Activated CD4-positive, alpha-beta T cell treated with anti-CD3 and anti-CD28 coated beads for 24 hours (primary cell): ENCODE measurements around the gene GPR39.

ENCODE experiments used
- DNase-seq, 2 donors: peaks; one replicate each; pipeline ENCODE4 v3.0.0-alpha.2; 2020; ENCODE audit warnings: low read depth in 2 of 2

GPR39 gene

DNA sequence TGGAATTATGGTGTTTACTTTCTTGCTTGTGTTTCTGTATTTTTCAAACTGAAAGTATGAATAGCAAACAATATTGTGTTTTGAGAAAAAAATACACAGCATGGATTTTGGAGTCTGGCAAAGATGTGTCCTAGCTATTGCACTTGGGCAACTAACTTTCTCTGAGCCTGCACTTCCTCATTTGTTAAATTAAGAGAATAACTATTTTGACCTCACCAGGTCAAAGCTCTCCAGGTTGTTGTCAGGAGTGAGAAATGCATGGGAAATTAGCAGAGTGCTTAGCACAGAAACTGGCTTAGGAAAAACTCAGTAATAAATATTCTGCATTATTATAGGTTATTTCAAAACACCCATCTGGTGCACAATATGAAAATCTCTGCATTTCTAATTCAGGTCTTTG, 225.2 kb downstream of the GPR39 start:
- DNase-seq: no peak

DNA sequence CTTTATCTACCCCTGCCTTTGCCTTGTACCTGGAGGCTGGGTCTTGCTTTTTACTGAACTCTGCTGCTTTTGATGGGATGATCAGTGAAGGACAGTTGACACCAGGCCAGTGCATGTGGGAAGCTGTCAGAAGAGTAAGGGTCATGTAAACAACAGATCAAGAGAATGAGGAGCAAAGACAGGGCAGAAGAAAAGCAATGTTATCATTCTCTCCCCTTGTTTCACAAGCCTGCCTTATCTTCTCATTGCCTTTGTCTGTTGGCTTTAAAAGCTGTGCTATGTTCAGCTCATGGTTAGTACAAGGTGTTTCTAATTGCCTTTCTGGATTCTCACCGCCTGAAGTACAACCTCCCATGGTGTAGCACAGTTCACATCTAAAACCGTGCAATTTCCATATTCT, 225.8 kb downstream of the GPR39 start:
- DNase-seq: no peak

DNA sequence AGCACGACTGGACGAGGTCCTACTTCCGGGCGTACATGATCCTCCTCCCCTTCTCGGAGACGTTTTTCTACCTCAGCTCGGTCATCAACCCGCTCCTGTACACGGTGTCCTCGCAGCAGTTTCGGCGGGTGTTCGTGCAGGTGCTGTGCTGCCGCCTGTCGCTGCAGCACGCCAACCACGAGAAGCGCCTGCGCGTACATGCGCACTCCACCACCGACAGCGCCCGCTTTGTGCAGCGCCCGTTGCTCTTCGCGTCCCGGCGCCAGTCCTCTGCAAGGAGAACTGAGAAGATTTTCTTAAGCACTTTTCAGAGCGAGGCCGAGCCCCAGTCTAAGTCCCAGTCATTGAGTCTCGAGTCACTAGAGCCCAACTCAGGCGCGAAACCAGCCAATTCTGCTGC, 228.6 kb downstream of the GPR39 start:
- DNase-seq: no peak

DNA sequence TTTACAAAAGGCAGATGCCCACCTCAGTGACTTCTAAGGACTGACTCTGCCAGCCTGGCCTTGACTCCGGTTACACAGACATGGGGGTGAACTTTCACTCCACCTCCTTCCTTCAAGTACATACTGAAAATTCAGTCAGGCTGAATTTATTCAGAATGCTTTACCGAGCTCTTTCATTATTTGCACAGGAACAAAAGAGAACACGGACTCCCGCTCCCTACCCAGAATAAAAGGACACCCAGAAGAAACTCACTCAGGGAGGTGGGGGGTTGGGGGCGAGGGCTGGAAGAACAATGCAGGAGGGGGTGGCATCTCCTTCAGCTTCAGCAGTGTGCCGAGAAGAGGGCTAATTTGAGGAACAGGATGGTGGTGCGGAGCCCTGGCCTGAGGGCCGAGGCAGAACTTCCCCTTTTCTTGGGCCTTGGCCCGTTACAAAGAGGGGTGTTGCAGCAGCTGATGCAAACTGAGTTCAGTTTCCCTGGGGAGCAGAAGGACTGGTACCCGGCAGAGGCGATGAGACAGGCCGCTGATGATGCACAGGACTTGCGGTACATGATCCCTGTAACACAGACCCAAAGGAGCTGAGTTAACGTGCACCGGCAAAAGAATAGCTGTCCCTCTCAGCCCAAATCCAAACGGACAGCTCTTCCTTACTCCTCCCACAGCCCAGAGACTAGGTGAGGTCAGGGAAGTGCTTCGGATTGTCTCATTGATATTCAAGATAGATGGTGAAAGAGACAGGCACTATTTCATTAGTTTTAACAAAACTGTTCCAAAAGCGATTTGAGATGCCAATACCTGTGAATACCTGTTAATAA, 229.3 kb downstream of the GPR39 start:
- DNase-seq: no peak

DNA sequence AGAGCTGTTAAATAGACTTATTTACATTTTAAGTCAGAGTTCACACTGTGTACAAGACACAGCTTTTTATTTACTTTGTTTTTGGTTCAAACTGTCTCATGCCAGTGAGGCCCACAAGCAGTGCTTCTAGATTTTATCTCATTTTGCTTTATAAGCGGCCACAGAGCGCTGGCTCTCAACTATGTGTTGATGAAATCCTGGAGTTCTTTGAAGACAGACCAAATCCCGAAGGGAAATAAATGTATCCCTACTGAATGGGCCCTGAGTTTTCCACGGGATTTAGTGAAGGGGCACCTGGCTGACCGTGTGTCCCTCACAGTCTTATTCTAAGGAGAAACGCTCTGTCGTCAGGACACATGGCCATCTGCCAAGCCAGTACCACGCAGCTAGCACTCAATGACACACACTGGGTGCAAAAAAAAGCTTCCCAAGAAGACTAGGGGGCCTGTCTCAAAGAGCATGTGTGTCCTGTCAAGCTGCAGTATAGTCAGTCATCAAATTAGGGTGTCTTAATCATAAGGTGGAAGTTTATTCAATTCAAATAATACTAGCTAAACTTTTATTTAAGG, 230.0 kb downstream of the GPR39 start:
- DNase-seq: no peak

DNA sequence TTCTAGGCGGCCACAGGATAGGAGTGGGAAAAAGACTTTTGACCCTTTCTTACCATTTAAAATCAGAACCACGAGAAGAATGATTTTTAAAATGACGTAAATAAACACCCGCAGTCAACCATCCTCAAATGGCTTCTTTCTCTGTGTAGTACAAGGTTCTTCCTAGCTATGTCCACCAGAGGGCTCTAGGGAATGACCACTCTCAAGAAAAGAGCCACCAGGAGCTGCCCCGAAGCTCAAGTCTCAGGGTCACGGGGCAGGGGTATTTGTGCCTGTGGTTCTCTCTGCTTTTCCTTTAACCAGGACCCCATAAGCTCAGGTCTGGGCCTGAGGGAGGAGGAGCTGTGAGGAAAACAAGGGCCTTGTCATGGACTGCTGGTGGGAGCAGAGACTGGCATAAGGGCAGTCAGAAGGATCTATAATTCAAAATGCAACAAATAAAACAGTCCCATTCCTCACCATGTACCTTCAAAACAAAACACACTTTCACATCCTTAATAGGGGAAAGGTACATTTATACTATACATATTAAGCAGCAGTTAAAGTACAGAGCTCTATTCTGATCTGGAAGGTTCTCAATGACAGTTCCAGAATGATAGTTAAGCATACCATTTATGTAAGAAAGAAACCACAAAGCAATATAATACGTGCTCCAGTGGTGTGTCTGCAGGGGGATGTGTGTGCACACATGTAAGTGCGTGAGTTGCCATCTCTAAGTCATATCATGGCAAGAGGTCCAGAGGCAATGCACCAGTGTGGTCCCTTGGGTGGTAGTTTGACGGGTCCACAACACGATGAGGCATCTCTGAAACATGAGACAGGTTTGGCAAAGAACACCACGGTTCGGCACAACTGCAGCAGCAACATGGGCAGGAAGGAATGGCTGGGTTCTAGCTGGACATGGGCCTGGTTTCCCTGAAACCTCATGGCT, 234.8 kb downstream of the GPR39 start:
- no peak for DNase-seq

DNA sequence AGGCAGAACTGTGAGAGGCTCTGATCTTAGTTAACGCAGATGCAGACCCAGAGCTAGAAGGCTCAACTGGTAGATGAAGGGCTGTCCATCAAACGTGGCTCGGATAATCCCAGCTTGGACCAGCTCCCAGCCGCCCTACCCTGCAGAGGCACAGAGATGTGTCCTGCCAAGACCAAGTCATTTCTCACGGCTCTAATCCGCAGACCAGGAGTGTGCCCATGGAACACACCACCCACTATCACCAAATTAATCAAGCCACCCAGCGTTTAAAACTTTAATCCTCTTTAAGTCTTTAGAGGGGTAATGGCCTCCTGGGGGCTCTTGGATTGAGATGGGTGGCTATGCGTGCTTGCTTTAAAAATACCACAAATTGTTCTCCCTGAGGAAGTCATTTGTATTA, 235.9 kb downstream of the GPR39 start:
- DNase-seq: no peak

DNA sequence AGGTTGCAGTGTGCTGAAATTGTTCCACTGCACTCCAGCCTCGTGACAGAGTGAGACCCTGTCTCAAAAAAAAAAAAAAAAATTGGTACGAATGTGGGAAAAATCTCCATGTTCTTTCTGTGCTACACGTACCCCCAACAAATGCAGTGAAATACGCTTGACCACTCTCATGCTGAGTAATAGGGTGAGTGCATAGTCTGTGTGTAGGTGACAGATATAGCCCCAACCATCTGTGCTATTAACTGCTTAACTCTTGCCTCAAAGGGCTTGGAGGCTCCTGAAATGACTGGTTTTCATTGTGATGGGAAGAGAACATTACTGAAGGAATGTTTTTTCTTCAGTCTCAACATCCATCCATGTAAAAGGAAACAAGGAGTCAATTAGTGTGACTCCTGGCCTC, 237.7 kb downstream of the GPR39 start:
- no peak for DNase-seq

DNA sequence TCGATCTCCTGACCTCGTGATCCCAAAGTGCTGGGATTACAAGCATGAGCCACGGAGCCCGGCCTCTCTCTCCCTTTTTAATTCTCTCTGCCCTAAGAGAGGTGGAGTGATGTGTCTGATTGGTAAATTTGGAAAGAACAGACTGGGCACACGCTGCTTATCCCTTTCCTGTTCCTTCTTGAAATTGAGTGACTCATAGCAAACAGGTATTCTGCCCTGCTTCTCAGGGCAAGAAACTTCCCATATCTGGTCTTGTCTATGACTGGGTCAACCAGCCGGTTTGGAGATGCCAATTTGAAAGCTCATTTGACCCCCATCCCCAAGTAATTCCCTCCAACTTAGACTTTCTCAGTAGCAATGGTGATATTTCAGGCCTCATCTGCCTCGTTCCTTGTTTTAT, 238.4 kb downstream of the GPR39 start:
- no peak for DNase-seq

DNA sequence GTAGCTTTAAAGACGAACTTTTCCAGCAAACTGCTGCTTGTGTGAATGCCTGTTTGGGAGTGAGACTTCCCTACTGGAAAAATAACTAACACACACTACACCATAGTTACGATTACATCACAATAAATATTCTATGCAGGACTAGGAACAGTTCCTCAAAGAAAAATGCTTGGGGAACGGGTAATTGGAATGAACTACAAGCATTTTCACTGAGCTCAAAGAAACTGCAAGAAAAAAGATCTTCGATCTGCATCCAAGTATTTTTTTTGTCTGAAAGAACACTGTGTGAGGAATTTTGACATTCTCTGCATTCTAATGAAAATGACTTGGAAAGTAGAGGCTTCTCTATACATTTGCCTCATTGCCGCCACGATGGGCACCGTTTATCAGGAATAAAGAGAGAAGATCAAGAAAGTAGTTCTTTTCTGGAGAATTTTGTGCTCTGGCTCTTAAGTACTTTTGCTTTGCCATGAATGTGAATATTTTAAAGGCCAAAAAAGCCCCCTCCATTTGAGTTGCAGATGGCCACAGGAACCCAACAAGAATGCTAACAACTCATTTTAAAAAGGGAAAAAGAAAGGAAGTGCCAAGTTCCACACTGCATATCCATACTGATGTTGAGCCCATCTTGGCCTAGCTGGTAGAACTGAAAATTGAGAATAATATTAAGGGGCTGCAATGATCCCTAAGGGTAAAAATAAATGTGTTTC, 239.8 kb downstream of the GPR39 start:
- DNase-seq: no peak

DNA sequence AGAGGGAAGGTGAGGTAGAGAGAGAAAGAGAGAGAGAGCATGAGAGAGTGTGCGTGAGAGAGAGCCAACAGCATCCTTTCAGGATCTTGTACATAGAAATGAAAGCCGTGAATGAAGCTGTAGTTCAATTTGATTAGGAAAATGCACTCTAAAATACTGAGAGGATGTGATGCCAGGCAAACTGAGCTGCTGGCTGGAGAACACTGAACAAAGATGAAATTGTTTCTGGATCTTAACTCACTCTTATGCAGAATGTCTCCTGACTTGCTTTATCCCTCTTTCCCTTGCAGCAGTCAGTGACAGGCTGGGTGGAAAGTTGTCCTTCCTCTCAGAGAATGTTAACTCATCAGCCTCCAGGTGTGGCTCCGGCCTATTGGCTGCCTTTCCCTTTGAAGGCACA, 242.7 kb downstream of the GPR39 start:
- DNase-seq: no peak

DNA sequence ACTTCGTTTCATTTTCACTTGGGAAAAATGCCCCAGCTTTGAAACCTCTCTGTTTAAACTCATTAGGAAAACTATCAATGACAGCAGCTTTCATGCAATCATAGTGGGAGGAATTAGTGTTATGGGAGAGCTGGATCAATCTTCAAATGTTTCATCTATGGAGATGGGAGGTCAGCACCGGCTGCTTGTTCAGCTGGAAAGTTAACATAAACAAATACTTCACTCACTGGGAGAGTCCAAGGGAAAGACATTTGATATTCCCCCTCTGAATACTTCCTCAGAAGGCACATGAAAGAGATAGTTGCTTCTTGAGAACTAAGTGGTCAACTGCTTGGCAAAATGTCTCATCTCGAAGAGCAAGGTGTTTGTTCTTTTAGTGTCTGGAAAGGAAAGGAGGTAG, 246.1 kb downstream of the GPR39 start:
- DNase-seq: no peak

DNA sequence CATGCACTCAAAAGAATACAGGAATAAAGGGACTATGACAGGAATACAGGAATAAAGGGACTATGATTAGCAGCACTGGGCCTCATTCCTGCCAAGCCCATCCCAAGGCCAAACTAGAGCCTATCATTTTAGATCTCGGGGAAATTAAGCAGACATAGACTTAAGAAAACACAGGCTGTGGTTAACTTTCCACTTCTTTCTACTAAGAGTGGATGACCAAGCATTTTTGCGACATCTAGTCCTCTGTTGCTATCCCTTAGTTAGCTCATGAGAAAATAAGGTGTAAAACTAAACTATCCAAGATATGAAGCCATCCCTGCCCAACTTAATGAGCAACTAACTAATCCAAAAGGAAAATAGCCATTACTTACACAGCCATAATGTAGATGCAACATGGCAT, 247.5 kb downstream of the GPR39 start:
- no peak for DNase-seq

DNA sequence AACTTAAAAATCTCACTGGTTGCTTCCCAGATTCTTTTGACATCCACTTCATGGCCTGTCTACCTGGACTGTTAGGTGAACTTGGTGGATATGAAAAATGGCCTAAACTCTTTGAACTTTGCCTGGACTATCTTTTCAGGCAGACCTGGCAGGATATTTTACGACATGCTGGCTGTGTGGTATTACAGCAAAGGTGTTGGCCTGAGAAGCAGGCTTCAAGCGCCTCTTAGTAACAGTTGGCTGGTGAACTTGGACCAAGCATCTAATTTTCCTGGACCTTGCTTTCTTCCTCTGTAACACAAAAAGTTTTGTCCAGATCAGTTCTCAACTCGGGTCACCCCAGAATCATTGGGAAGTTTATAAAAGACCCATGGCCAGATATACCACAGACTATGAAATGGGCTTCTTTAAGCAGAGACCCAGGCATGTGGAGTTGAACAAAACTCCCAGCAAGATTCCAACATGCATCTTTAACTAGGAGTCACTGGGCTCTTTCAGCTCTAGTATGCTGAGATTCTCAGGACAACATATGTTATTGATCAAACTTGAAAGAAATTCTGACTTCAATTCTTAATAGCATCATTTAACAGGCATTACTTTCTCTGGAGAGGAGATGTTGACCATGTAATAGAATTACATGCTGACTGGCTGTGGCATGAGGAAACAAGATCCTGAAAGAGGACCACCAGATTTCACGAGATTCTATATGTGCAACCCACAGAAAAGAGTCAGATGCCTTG, 249.0 kb downstream of the GPR39 start:
- no peak for DNase-seq

DNA sequence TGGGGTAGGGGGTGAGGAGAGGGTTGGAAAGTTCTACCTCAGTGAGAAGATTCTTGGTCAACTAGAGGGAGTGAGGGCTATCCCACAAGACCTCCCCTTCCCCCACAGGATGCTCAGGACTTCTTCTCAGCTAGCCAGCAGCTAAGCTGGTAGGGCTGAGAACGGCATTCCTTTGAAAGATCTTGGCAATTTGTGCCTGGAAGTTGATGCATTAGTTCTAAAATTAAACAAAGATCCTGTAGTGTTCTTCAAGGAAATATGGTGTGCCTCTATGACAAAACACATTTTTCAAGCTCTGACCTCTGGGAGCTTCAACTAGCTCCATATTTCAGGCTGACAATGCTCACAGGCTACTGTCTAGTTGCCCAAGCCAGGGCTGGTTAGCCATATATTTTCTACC, 251.1 kb downstream of the GPR39 start:
- DNase-seq: no peak

DNA sequence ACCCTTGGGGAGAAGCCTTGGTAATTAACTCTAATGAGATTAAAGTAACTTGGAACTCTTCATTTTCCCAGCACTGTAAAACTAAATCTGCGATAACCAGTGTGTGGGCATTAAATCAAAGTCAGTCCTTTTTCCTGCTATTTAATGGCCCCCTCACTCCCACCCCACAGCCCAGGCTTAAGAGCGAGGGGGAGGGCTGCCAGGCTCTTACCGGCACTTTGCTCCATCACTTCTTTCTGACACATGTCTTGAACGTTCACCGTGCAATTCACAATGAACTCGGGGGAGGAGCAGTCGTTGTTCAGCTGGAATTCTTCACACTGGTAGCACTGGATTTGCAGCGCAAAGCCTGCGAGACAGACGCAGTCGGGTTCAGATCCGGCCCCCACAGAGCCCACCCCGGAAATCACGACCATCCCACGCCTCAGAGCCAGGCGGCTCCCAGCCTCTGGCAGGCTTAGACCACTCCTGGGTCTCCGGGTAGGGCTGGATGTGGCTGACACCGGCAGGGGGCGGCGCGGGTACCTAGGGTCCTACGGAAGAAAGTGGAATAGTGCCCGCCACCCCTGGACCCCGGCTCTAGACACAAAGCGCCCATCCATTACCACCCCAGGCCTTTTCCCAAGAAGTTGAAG, 251.7 kb downstream of the GPR39 start:
- no peak for DNase-seq

DNA sequence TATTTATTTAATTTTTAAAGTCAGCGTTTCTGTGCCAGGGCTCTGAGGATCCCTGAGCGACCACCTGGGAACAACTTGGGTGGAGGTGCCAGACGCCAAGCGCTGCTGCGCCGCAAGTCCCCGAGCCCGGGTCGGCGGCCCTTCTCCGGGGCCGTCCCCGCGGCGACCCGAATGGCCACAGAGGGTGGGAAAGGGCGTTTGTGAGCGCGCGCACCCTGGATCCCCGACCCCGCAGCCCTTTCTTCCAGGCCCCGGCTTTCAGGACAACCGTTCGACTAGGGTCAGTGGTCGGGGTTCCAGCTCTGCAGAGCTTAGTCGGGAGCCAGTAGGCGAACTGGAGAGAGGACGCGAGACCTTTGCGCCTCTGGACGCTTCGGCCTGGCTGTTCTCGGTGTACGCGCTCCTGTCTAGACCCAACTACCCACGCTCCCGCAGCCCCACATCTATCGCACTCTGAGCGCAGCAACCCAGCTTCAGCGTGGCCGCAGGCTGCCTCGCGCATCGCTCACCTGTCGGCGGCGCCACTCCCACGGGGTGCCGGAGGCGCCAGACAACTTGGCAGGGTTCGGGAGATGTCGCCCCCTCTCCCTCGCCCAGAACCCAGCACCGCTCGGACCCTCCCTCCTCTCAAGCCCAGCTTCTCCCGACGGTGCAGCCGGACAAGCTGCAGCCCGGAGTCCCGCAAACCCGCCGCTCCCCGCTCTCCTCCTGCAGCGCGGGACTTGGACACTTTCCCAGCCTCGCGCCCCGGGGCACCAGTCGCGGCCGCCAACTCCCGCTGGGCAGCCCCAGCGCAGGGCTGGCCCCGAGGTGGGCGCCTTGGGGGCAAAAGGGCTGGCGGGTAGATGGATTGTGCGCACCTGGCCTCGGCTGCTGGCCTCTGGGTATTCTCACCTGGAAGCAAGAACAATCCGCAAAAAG, 252.6 kb downstream of the GPR39 start:
- no peak for DNase-seq

DNA sequence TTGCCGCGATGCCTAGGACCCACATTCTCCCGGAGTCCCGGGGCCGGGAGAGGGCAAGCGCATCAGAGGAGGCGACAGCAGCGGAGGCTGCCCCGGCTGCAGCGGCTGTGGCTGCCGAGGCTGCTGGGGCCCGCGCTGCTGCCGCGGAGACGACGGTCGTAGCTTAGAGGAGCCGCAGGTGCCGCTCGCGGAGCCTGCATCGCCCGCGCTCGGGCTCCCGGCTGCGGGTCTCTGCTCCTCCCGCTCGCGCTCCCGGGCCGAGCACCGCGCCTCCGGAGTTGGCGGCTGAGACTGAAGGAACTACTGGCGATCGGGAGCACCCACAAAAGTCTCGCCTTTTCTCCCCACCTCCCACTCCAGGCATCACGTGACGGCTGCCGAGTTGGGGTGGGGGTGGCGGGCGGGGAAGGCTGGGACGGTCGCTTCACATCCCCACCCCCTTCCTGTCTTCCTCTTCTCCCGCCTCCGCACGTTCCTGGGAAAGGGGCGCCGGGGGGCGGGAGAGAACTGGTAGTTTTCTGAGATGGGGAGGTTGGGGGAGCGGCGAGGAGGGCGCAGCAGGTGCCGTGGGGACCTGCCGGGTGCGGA, 253.4 kb downstream of the GPR39 start, which contains the start of gene LYPD1:
LYPD1 (minus strand) TSS at position 298 of the 588 bp plus-strand sequence; CDS start at position 25, 273 bp downstream.
- no peak for DNase-seq

DNA sequence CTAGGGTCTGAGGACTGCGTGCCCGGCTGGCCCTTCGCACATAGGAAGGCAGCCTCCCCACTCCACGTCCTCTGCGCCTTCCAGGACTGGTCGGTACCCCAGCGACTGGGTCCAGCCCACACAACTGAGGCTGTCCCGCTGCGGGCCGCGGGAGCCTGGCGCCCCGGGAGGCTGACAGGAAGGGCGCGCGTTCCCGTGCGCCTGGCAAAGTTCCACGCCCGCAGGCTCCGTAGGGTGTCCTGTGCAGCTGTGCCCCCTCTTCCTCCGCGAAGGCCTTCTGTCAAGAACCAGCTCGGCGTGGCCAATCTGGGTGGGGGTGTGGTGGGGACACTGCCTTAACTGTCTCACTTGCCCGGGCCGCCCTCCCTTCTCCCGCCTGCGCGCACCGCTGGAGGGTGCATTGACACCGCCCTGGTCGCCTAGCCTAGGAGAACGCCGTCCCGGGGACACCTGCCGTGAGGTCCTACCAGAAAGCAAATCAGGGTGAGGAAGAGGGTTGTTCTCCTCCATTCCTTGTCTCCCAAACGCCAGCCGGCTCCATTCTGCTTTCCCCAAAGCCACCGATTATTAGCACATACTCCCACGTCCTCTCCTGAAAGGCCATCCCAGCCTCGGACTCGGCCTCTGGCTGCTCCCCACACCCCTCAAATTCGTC, 254.0 kb downstream of the GPR39 start:
- DNase-seq: no peak
